PC-9 (cell line): ENCODE results near the gene FAM98C. TPM values are rescaled to one million over a fixed set of nuclear protein-coding genes. Genes with fewer than 3 reads are reported as not detected.

Source experiments
- BruUV-seq: library from RNA; stranded (reverse); fragments of 400-500 nt; replicated peaks from 2 replicates; lab custom pipeline; 2021; lab: Mats Ljungman, UMichigan
- CTCF ChIA-PET: fragments of 300-600 bp; sonication (Branson Sonifier 250); formaldehyde crosslinking; loops from one replicate; lab custom pipeline; 2022; ENCODE audit warnings: antibody characterized with exemption; lab: Charles Lee
- POLR2A ChIA-PET: fragments of 300-600 bp; sonication (Branson Sonifier 250); formaldehyde crosslinking; loops from one replicate; lab custom pipeline; 2022; ENCODE audit warnings: antibody characterized with exemption; ENCODE audit not compliant: unreplicated experiment; lab: Charles Lee
- DNase-seq, 2 experiments: peaks; one replicate each; pipeline versions ENCODE4 v3.0.0 to v3.0.0-alpha.2; 2015 to 2022; ENCODE audit warnings: mixed read lengths in 1 of 2
- H2AFZ ChIP-seq: fragments of 200-600 bp; sonication (generic); 2 replicates; pipeline ENCODE4 v1.8.1; 2017; ENCODE audit warnings: antibody characterized with exemption
- H3F3A ChIP-seq: fragments of 200-600 bp; sonication (generic); 2 replicates; pipeline ENCODE4 v1.8.1; 2017; ENCODE audit warnings: antibody characterized with exemption, mild to moderate bottlenecking, low read depth; ENCODE audit not compliant: insufficient read depth
- H3K27ac ChIP-seq: fragments of 200-600 bp; sonication (generic); 2 replicates; pipeline ENCODE4 v1.6.1; 2016; ENCODE audit warnings: mixed run types
- H3K27me3 ChIP-seq: fragments of 200-600 bp; sonication (generic); 2 replicates; pipeline ENCODE4 v1.6.1; 2016; ENCODE audit warnings: low read depth, mixed run types; ENCODE audit not compliant: insufficient read depth
- H3K36me3 ChIP-seq: fragments of 200-600 bp; sonication (generic); 2 replicates; pipeline ENCODE4 v1.6.1; 2016; ENCODE audit warnings: low read depth, mixed run types
- H3K4me1 ChIP-seq: fragments of 200-600 bp; sonication (generic); replicated peaks from 2 replicates; pipeline ENCODE4 v1.6.1; 2016; ENCODE audit warnings: mixed run types; ENCODE audit not compliant: insufficient read depth
- H3K4me2 ChIP-seq: fragments of 200-600 bp; sonication (generic); 2 replicates; pipeline ENCODE4 v1.6.1; 2017; ENCODE audit warnings: mixed run types
- H3K4me3 ChIP-seq: fragments of 200-600 bp; sonication (generic); 2 replicates; pipeline ENCODE4 v1.6.1; 2016; ENCODE audit warnings: mixed run types
- H3K79me2 ChIP-seq: fragments of 200-600 bp; sonication (generic); 2 replicates; pipeline ENCODE4 v1.6.1; 2017; ENCODE audit warnings: low read depth, mixed run types
- H3K9me2 ChIP-seq: fragments of 200-600 bp; sonication (generic); 2 replicates; pipeline ENCODE4 v1.8.1; 2017; ENCODE audit warnings: mild to moderate bottlenecking; ENCODE audit not compliant: insufficient read depth
- H3K9me3 ChIP-seq: fragments of 200-600 bp; sonication (generic); 2 replicates; pipeline ENCODE4 v1.8.1; 2016; ENCODE audit warnings: low read depth; ENCODE audit not compliant: insufficient read depth
- H4K20me1 ChIP-seq: fragments of 200-600 bp; sonication (generic); 2 replicates; pipeline ENCODE4 v1.8.1; 2017; ENCODE audit not compliant: insufficient read depth
- EZH2 ChIP-seq: fragments of 200-600 bp; sonication (generic); IDR thresholded peaks from 2 replicates; pipeline ENCODE4 v1.8.0; 2017; ENCODE audit warnings: antibody characterized with exemption, low read depth
- intact Hi-C: fragments of 100-400 bp; cut with micrococcal nuclease; formaldehyde crosslinking; loops from one replicate; pipeline ENCODE4 v1.10.0; 2022; ENCODE audit not compliant: unreplicated experiment
- total RNA-seq: library from RNA; stranded (reverse); gene quantifications from 2 replicates; pipeline ENCODE4 v1.2.3, GENCODE V29; 2021
- TF ChIP-seq, protein P1 (sequence below): fragments of 200-600 bp; sonication (generic); conservative IDR thresholded peaks from 2 replicates; pipeline ENCODE4 v1.6.1; 2017; ENCODE audit warnings: mixed run types, antibody characterized with exemption, mild to moderate bottlenecking, moderate library complexity

The FAM98C gene
- total RNA-seq, 1 experiment from 2014 or later: 15.8 TPM

- Histone ChIP-seq H3K27me3 (peaks cover 36% of the 10 kb centered on the region; the same call in 1 of the 2 replicates), H3K9me3 (no peaks in the 10 kb centered on the region), H3F3A (peaks cover 2% of the 10 kb centered on the region; the same call in 1 of the 2 replicates), H3K79me2 (no peaks in the 10 kb centered on the region), H3K9me2 (no peaks in the 10 kb centered on the region), H3K27ac (no peak overlapping the region), H3K4me3 (no peak overlapping the region), H3K4me1 (peaks cover 4% of the 10 kb centered on the region; the same call in 1 of the 2 replicates), H4K20me1 (no peaks in the 10 kb centered on the region), H3K36me3 (no peaks in the 10 kb centered on the region), H2AFZ (no peak overlapping the region), H3K4me2 (no peak overlapping the region)
- DNase-seq: no peak
- POLR2A ChIA-PET: interaction anchor here (0.6 to 0.8 kb wide), 2 partner anchors 30 to 335 kb away, joined by 4 to 12 read pairs; partner anchors contain the start of gene GGN
- no peak for TF ChIP-seq EZH2
- TF ChIP-seq, protein P1, sequence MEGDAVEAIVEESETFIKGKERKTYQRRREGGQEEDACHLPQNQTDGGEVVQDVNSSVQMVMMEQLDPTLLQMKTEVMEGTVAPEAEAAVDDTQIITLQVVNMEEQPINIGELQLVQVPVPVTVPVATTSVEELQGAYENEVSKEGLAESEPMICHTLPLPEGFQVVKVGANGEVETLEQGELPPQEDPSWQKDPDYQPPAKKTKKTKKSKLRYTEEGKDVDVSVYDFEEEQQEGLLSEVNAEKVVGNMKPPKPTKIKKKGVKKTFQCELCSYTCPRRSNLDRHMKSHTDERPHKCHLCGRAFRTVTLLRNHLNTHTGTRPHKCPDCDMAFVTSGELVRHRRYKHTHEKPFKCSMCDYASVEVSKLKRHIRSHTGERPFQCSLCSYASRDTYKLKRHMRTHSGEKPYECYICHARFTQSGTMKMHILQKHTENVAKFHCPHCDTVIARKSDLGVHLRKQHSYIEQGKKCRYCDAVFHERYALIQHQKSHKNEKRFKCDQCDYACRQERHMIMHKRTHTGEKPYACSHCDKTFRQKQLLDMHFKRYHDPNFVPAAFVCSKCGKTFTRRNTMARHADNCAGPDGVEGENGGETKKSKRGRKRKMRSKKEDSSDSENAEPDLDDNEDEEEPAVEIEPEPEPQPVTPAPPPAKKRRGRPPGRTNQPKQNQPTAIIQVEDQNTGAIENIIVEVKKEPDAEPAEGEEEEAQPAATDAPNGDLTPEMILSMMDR: no peak
- CTCF ChIA-PET: interaction anchor here (0.6 kb wide), 1 partner anchor 45 kb away, joined by 5 read pairs; the partner anchor contains the start of gene FAM98C
- BruUV-seq: no TSS peak
- intact Hi-C loops: no loop called here
Observed at GRCh38 chr19:38358071-38358470, 44.8 kb upstream of the FAM98C start.

- Histone ChIP-seq H3K36me3 (no peaks in the 10 kb centered on the region), H2AFZ (no peak overlapping the region), H4K20me1 (no peaks in the 10 kb centered on the region), H3K27ac (no peak overlapping the region), H3K9me3 (no peaks in the 10 kb centered on the region), H3K79me2 (no peaks in the 10 kb centered on the region), H3K4me3 (no peak overlapping the region), H3K27me3 (peaks cover 36% of the 10 kb centered on the region; the same call in 1 of the 2 replicates), H3K9me2 (no peaks in the 10 kb centered on the region), H3K4me1 (peaks cover 6% of the 10 kb centered on the region; the same call in 1 of the 2 replicates), H3K4me2 (no peak overlapping the region), H3F3A (peaks cover 2% of the 10 kb centered on the region; the same call in 1 of the 2 replicates)
- ChIA-PET POLR2A (interaction anchor here (0.7 kb wide), 1 partner anchor 143 kb away, joined by 3 read pairs; no protein-coding TSS in a partner anchor), CTCF (interaction anchor here (0.6 to 0.9 kb wide), 2 partner anchors 14 to 44 kb away, joined by 3 read pairs; partner anchors contain the start of gene FAM98C)
- no peak for DNase-seq
- TF ChIP-seq EZH2: no peak
- TF ChIP-seq, protein P1: no peak
- no TSS peak for BruUV-seq
- intact Hi-C loops: no loop called here
Observed at GRCh38 chr19:38359242-38360021, 43.5 kb upstream of the FAM98C start.

DNA sequence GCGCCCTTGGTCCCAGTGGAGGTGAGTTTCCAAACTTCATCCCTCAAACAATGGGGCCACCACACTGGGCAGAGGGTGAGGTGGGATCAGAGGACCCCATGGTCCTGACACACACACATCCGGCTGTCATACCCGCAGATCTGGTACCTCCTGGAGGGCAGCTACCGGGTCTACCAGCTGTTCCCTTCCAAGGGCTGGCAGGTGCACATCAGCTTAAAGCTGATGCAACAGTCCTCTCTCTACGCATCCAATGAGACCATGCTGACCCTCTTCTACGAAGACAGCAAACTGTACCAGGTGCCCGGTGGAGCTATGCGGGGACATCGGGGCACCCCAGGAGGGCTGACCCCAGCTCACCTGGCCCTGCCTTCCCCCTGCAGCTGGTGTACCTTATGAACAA is 42.5 kb upstream of the FAM98C start:
- no TSS peak for BruUV-seq
- Histone ChIP-seq H3K36me3 (no peaks in the 10 kb centered on the region), H3K4me3 (no peak overlapping the region), H2AFZ (no peak overlapping the region), H3K4me1 (peaks cover 6% of the 10 kb centered on the region; the same call in 1 of the 2 replicates), H3K27ac (no peak overlapping the region), H3K9me3 (no peaks in the 10 kb centered on the region), H3K9me2 (no peaks in the 10 kb centered on the region), H3K79me2 (no peaks in the 10 kb centered on the region), H3K27me3 (peaks cover 41% of the 10 kb centered on the region; the same call in 1 of the 2 replicates), H3F3A (peaks cover 2% of the 10 kb centered on the region; the same call in 1 of the 2 replicates), H3K4me2 (no peak overlapping the region), H4K20me1 (no peaks in the 10 kb centered on the region)
- TF ChIP-seq, protein P1: no peak
- no peak for TF ChIP-seq EZH2
- POLR2A ChIA-PET: interaction anchor here (0.6 kb wide), 1 partner anchor 23 kb away, joined by 7 read pairs; no protein-coding TSS in a partner anchor
- intact Hi-C loops: no loop called here
- DNase-seq: no peak
- CTCF ChIA-PET: no interaction called here
